Heart left ventricle (tissue), 16 donors: ENCODE data around the gene IFI44L. TPM values are rescaled to one million over a fixed set of nuclear protein-coding genes. Genes with fewer than 3 reads are reported as not detected.

Experiments
- ATAC-seq, 4 donors: fragments of 200-7000 bp; cut with Tn5 transposase; one replicate each; pipeline ENCODE4 v1.9.1; 2020 to 2022; ENCODE audit warnings: moderate library complexity in 4 of 4, mild to moderate bottlenecking in 3 of 4, moderate number of reproducible peaks in 1 of 4
- DNase-seq, 5 donors: peaks; one replicate each; pipeline ENCODE4 v3.0.0-alpha.2; 2020
- H3K27ac ChIP-seq, 12 donors: fragments of 200-600 bp; sonication (generic) in 4 of 12; one replicate each; pipeline versions ENCODE4 v1.5.0 to v1.8.0; 2016 to 2022; ENCODE audit warnings: mild to moderate bottlenecking in 2 of 12
- H3K27me3 ChIP-seq, 9 donors: fragments of 200-600 bp; sonication (generic) in 2 of 9; one replicate each; pipeline versions ENCODE4 v1.5.1 to v1.8.0; 2016 to 2022; ENCODE audit warnings: mild to moderate bottlenecking in 3 of 9
- H3K36me3 ChIP-seq, 9 donors: fragments of 200-600 bp; sonication (generic) in 2 of 9; one replicate each; pipeline versions ENCODE4 v1.5.0 to v1.8.0; 2018 to 2022; ENCODE audit warnings: mild to moderate bottlenecking in 2 of 9
- H3K4me1 ChIP-seq, 12 donors: fragments of 200-600 bp; sonication (generic) in 4 of 12; one replicate each; pipeline versions ENCODE4 v1.5.0 to v1.8.0; 2016 to 2022; ENCODE audit warnings: mild to moderate bottlenecking in 3 of 12
- H3K4me3 ChIP-seq, 12 donors: fragments of 200-600 bp; sonication (generic) in 4 of 12; one replicate each; pipeline versions ENCODE4 v1.5.0 to v1.8.0; 2017 to 2022; ENCODE audit warnings: mild to moderate bottlenecking in 9 of 12, moderate library complexity in 4 of 12
- H3K9me3 ChIP-seq, 12 donors: fragments of 200-600 bp; sonication (generic) in 4 of 12; one replicate each; pipeline versions ENCODE4 v1.5.0 to v1.8.0; 2016 to 2022; ENCODE audit warnings: mild to moderate bottlenecking in 1 of 12
- POLR2A ChIP-seq, 2 donors: fragments of 450-650 bp; IDR thresholded peaks; one replicate each; pipeline ENCODE4 v1.6.1; 2017; ENCODE audit warnings: antibody characterized with exemption in 2 of 2, mild to moderate bottlenecking in 2 of 2, moderate library complexity in 2 of 2
- WGBS, 4 donors: extraction: QIAGEN DNeasy Blood & Tissue Kit in 2 of 4; methylation state at CpG; one replicate each; pipeline versions ENCODE4 v1.1.5 to v1.1.7; 2013 to 2018; 5-methylcytosine and 5-hydroxymethylcytosine counted together
- intact Hi-C, 10 donors: fragments of 100-400 bp; cut with DNase I; formaldehyde crosslinking; loops; one replicate each; pipeline versions ENCODE4 v1.11.1 to v1.14.2; 2022
- polyA plus RNA-seq, 2 donors: library from polyadenylated mRNA; stranded (reverse); fragments of 200-250 nt; gene quantifications; one replicate each; pipeline ENCODE4 v1.2.3, GENCODE V29; 2013
- total RNA-seq, 9 donors: library from RNA; depleted of rRNA in 2 of 9; stranded (reverse); fragments of >200 nt in 2 of 9; fragmentation: NEBNext Ultra II Directional in 3 of 9; extraction: Animal tissue kit (Norgen Biotek cat#: 25700) in 3 of 9; gene quantifications; one replicate each; pipeline versions ENCODE4 v1.1.0 to v1.2.4, GENCODE V29; 2016 to 2023
- TF ChIP-seq, protein P1 (sequence below), 12 donors: fragments of 200-600 bp; sonication (generic) in 4 of 12; IDR thresholded peaks; one replicate each; pipeline versions ENCODE4 v1.5.0 to v1.8.0; 2018 to 2022; ENCODE audit warnings: antibody characterized with exemption in 12 of 12, mild to moderate bottlenecking in 5 of 12
- donor health status: ischemic (EF 13 %, LVEDD 7.1; RV severe dilation, severe dysfunction).
- donor health status: healthy with polysubstance abuse.
- donor health status: DM: no; HTN: yes; CAD: no.
- donor health status: DM: no; HTN: no; CAD: no.
- donor health status: ischemic (EF 25% LVEDD 6.9; RV normal size, moderate dysfunction).
- donor health status: ischemic (EF 25% LVEDD 5.7; RV mildly dilated, moderate dysfunction).
- donor health status: healthy.
- donor health status: DM: yes; HTN: yes; CAD: no.
- donor health status: ischemic (EF 35%, LVEDD 5.7; RV mildly dilated, moderate dysfunction).
- donor health status: nonischemic (EF 11% LVEDD 7.7; RV severe dilation, severe dysfunction).
- donor health status: DM: yes; HTN: yes; CAD: no.
- donor health status: PGD.
- donor health status: ischemic (EF 29% LVEDD 5.4; RV normal size, mild dysfunction).
- donor health status: nonischemic (EF 23%, LVEDD 6.1; RV moderate dilation, normal function).

IFI44L gene
- total and polyA plus RNA-seq, 11 donors, result 3.3 to 41.7 (median 8.0) TPM

DNA sequence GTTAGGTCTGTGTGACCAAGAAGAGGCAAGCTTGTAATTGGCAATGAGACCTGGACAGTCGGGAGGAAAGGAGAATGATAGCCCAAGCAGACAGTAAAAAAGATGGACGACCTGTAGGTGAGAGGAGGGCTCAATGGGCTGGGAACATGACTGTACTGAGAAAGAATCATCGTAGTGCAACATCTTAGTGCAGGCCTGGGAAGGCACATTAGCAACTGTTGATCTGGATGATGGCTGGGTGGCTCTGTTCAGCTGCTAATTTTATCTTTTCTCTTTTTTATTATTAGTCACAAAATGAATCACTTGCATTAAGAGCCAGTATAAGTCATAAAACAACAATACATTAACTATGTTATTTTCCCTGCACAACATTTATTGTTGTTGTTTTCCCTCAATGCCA lies 62.2 kb downstream of the IFI44L start:
- no peak for DNase-seq
- Histone ChIP-seq H3K4me3 (no peak overlapping the region), H3K36me3 (no peaks in the 10 kb centered on the region), H3K27ac (no peak overlapping the region), H3K4me1 (peaks cover 0 to 6% (median 0%) of the 10 kb centered on the region in 12 donors), H3K27me3 (no peaks in the 10 kb centered on the region), H3K9me3 (no peaks in the 10 kb centered on the region)
- intact Hi-C loops, result no loop called here
- WGBS, 4 donors, result 53 to 69% (median 55%) methylated on average over 3 of the region's 3 CpGs
- TF ChIP-seq, protein P1, sequence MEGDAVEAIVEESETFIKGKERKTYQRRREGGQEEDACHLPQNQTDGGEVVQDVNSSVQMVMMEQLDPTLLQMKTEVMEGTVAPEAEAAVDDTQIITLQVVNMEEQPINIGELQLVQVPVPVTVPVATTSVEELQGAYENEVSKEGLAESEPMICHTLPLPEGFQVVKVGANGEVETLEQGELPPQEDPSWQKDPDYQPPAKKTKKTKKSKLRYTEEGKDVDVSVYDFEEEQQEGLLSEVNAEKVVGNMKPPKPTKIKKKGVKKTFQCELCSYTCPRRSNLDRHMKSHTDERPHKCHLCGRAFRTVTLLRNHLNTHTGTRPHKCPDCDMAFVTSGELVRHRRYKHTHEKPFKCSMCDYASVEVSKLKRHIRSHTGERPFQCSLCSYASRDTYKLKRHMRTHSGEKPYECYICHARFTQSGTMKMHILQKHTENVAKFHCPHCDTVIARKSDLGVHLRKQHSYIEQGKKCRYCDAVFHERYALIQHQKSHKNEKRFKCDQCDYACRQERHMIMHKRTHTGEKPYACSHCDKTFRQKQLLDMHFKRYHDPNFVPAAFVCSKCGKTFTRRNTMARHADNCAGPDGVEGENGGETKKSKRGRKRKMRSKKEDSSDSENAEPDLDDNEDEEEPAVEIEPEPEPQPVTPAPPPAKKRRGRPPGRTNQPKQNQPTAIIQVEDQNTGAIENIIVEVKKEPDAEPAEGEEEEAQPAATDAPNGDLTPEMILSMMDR (IDR thresholded peaks at IDR 0.05), result no peak
- TF ChIP-seq POLR2A (IDR thresholded peaks at IDR 0.05), result no peak
- no peak for ATAC-seq

DNA sequence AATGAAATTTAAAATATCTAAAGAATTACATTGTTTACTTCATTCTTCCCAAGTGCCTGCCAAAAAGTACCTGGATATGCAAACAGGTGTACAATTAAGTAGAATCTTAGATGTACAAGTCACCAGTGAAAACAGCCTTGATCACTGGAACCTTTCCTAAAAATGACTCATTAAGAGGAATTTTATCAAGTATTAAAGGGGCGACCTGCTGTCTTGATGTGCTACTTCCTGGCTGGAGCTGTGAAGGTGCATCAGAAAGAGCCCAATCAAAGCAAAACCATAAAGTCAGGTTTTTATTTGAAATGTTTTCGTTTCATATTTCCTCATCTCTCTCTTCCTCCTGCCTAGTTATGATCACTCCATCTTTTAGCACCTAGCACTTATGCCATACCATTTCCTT lies 62.8 kb downstream of the IFI44L start:
- WGBS, 4 donors, result 67 to 74% (median 68%) methylated on average over 2 of the region's 2 CpGs
- Histone ChIP-seq H3K4me1 (peaks cover 0 to 3% (median 0%) of the 10 kb centered on the region in 12 donors), H3K27me3 (no peaks in the 10 kb centered on the region), H3K27ac (no peak overlapping the region), H3K9me3 (no peaks in the 10 kb centered on the region), H3K4me3 (no peak overlapping the region), H3K36me3 (no peaks in the 10 kb centered on the region)
- TF ChIP-seq POLR2A (IDR thresholded peaks at IDR 0.05), result no peak
- TF ChIP-seq, protein P1 (IDR thresholded peaks at IDR 0.05), result no peak
- DNase-seq (no peak), ATAC-seq (no peak)
- intact Hi-C loops, result no loop called here

DNA sequence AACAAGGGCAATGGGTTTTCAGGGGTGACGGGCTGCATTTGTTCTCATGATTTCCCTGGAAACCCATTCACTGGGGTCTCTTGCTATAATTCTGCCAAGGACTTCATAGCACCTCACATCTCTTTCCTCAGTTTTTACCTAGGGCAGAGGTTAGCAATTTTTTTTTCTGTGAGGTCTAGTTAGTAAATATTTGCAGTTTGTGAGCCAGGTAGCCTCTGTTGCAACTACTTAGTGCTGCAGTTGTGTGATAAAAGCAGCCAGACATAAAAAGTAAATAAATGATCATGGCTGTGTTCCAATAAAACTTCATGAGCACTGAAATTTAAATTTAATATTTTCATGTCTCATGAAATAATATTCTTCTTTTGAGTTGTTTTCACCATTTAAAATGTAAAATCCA lies 67.1 kb downstream of the IFI44L start:
- TF ChIP-seq, protein P1 (IDR thresholded peaks at IDR 0.05), result no peak
- H3K36me3 ChIP-seq, result no peaks in the 10 kb centered on the region
- intact Hi-C loops, result no loop called here
- H3K4me3 ChIP-seq, result no peak overlapping the region
- H3K9me3 ChIP-seq, result no peaks in the 10 kb centered on the region
- H3K27me3 ChIP-seq, result no peaks in the 10 kb centered on the region
- ATAC-seq (no peak), DNase-seq (no peak)
- WGBS, 4 donors, result 83 to 97% (median 92%) methylated on average over 1 of the region's 1 CpG
- no peak overlapping the region for H3K27ac ChIP-seq
- H3K4me1 ChIP-seq, result no peaks in the 10 kb centered on the region

DNA sequence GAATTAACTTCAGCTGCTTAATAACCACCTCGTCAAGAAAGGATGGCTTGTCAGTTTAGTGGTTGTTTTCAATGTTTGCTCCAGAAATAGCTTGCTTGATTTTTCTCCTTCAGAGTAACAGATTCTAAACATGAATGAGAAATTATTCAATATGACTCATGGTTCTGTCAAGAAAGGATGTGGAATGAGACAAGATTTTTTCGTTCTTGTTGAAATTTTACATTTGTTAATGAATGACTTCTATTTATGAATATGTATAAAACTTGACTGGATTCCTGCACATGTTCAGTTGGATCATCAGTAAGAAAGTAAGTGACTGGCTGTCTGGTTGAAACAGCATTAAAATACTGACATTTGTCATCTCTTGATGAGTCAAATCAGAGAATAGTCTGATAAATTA lies 67.7 kb downstream of the IFI44L start:
- no peaks in the 10 kb centered on the region for H3K4me1 ChIP-seq
- TF ChIP-seq, protein P1 (IDR thresholded peaks at IDR 0.05), result no peak
- no peak for TF ChIP-seq POLR2A (IDR thresholded peaks at IDR 0.05)
- no peaks in the 10 kb centered on the region for H3K36me3 ChIP-seq
- no peak overlapping the region for H3K27ac ChIP-seq
- H3K27me3 ChIP-seq, result no peaks in the 10 kb centered on the region
- H3K4me3 ChIP-seq, result no peak overlapping the region
- H3K9me3 ChIP-seq, result no peaks in the 10 kb centered on the region
- 49 to 66% (median 59%) methylated on average over 2 of the region's 2 CpGs for WGBS, 4 donors
- no peak for ATAC-seq
- intact Hi-C loops, result no loop called here
- DNase-seq, result no peak
